GM12891 (cell line): Measurements from ENCODE around the gene STK25.

Experiments
- POLR2A ChIP-seq: IDR thresholded peaks from 2 replicates; pipeline ENCODE4 v1.6.1; 2011; ENCODE audit warnings: low read depth, low read length, control low read depth
- POLR2AphosphoS5 ChIP-seq: IDR thresholded peaks from 2 replicates; pipeline ENCODE4 v1.6.1; 2011; ENCODE audit warnings: low read depth, low read length, control low read depth
- TAF1 ChIP-seq: IDR thresholded peaks from 2 replicates; pipeline ENCODE4 v1.6.1; 2011; ENCODE audit warnings: low read depth, low read length, control low read depth

GRCh38 chr2:241503776-241504392, 4.5 kb downstream of the STK25 start:
- no peak for TF ChIP-seq POLR2A
- no peak for TF ChIP-seq POLR2AphosphoS5
- TF ChIP-seq TAF1, result no peak
